Spinal cord (tissue), 10 donors: ENCODE data around the gene CYLD. TPM values are rescaled to one million over a fixed set of nuclear protein-coding genes. Genes with fewer than 3 reads are reported as not detected.

ENCODE experiments used
- DNase-seq, 6 donors: peaks; one replicate each; pipeline versions ENCODE4 v3.0.0 to v3.0.0-alpha.2; 2013 to 2015; ENCODE audit warnings: low spot score in 6 of 6, low read depth in 4 of 6
- H3K27ac ChIP-seq: one replicate; pipeline ENCODE4 v1.5.1; 2013; ENCODE audit warnings: low read depth, low read length, control low read depth
- H3K27me3 ChIP-seq: one replicate; pipeline ENCODE4 v1.6.1; 2013; ENCODE audit warnings: low read length; ENCODE audit not compliant: control insufficient read depth, insufficient read depth
- H3K36me3 ChIP-seq: one replicate; pipeline ENCODE4 v1.6.1; 2013; ENCODE audit warnings: low read length; ENCODE audit not compliant: control insufficient read depth, insufficient read depth
- H3K4me1 ChIP-seq: one replicate; pipeline ENCODE4 v1.6.1; 2013; ENCODE audit warnings: low read length; ENCODE audit not compliant: control insufficient read depth, insufficient read depth
- H3K4me3 ChIP-seq: one replicate; pipeline ENCODE4 v1.5.1; 2013; ENCODE audit warnings: low read depth, low read length, control low read depth
- H3K9me3 ChIP-seq: one replicate; pipeline ENCODE4 v1.6.1; 2013; ENCODE audit warnings: low read length; ENCODE audit not compliant: control insufficient read depth, insufficient read depth
- WGBS: methylation state at CpG from one replicate; pipeline ENCODE4 v1.1.5; 2013; ENCODE audit warnings: missing lambda C conversion rate; ENCODE audit not compliant: insufficient coverage; 5-methylcytosine and 5-hydroxymethylcytosine counted together
- polyA plus RNA-seq, 2 donors: library from polyadenylated mRNA; unstranded; fragments of 120-200 nt; gene quantifications; one replicate each; pipeline ENCODE4 v1.2.1, GENCODE V29; 2013; ENCODE audit not compliant: insufficient read length in 2 of 2
- total RNA-seq, 2 donors: library from RNA; depleted of rRNA in 1 of 2; stranded (reverse); fragments of 120-200 nt in 1 of 2; fragments of >200 nt in 1 of 2; gene quantifications; one replicate each; pipeline versions ENCODE4 v1.2.3 to v1.2.4, GENCODE V29; 2013 to 2014
- donor health status: healthy.

The CYLD gene
- total and polyA plus RNA-seq, 4 donors = 28.4 to 65.8 (median 36.2) TPM

DNA sequence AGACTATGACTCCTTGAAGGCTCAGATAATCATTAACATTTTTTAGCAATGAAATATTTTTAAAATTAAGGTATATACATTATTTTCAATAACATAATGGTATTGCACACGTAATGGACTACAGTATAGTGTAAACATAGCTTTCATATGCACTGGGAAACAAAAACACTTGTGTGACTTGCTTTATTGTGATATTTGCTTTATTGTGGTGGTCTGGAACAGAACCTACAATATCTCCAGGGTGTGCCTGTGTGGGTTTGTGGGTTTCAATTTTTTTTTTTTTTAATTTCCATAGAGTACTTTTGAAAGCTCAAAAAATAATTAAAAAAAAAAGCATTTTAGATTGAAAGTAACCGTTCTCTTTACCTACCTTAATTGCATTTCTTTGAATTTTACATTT lies 25.3 kb downstream of the CYLD start:
- no peak for DNase-seq
- H3K36me3 ChIP-seq = no peaks in the 10 kb centered on the region
- H3K27me3 ChIP-seq = no peaks in the 10 kb centered on the region
- H3K9me3 ChIP-seq = peaks cover 6% of the 10 kb centered on the region
- no peaks in the 10 kb centered on the region for H3K4me1 ChIP-seq
- no peak overlapping the region for H3K27ac ChIP-seq
- WGBS = no CpG with 5 or more reads among the region's 2 CpGs
- H3K4me3 ChIP-seq = no peak overlapping the region

DNA sequence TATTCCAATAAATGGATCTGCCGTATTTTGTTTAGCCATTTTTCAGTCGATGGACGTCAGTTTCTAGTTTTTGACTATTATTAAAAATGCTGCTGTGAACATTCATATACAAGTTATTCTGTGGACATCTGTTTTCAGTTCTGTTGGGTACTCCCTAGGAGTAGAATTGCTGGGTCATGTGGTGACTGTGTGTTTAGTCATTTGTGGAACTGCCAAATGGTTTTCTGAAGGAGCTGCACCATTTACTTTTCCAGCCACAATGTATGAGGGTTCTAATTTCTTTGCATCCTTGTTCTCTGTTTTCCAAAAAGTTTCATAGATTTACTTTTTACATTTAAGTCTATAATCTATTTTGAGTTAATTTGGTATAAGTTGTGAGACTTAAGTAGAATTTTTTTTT lies 29.5 kb downstream of the CYLD start:
- no peak for DNase-seq
- H3K9me3 ChIP-seq = peaks cover 2% of the 10 kb centered on the region
- H3K4me1 ChIP-seq = no peaks in the 10 kb centered on the region
- no CpG with 5 or more reads among the region's 3 CpGs for WGBS
- no peak overlapping the region for H3K4me3 ChIP-seq
- no peaks in the 10 kb centered on the region for H3K36me3 ChIP-seq
- no peak overlapping the region for H3K27ac ChIP-seq
- no peaks in the 10 kb centered on the region for H3K27me3 ChIP-seq

DNA sequence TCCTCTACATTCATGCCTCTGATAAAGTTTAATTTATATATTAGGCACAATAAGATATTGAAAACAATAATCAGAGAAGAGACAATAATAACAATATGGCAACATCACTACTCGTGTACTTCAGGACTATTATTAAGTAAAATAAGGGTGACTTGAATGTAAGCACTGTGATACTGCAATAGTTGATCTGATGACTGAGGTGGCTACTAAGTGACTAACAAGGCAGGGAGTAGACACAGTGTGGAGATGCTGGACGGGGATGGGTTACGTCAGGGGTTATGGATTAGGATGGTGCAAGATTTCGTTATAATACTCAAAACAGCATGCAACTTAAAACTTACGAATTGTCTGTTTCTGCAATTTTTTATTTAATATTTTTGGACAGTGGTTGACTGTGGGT lies 32.5 kb downstream of the CYLD start:
- no peaks in the 10 kb centered on the region for H3K27me3 ChIP-seq
- no peak for DNase-seq
- no peak overlapping the region for H3K27ac ChIP-seq
- peaks cover 2% of the 10 kb centered on the region for H3K9me3 ChIP-seq
- no peaks in the 10 kb centered on the region for H3K4me1 ChIP-seq
- no peak overlapping the region for H3K4me3 ChIP-seq
- H3K36me3 ChIP-seq = no peaks in the 10 kb centered on the region
- no CpG with 5 or more reads among the region's 5 CpGs for WGBS

- Histone ChIP-seq H3K36me3 (peaks cover 3% of the 10 kb centered on the region), H3K4me1 (no peaks in the 10 kb centered on the region), H3K9me3 (peaks cover 2% of the 10 kb centered on the region), H3K27me3 (no peaks in the 10 kb centered on the region), H3K4me3 (no peak overlapping the region), H3K27ac (no peak overlapping the region)
- no peak for DNase-seq
- no CpG with 5 or more reads among the region's 3 CpGs for WGBS
Observed at GRCh38 chr16:50774960-50775359, 33.1 kb downstream of the CYLD start.

GRCh38 chr16:50776037-50776436 lies 34.2 kb downstream of the CYLD start:
- H3K36me3 ChIP-seq = peaks cover 7% of the 10 kb centered on the region
- no peak overlapping the region for H3K27ac ChIP-seq
- H3K4me3 ChIP-seq = no peak overlapping the region
- no peaks in the 10 kb centered on the region for H3K27me3 ChIP-seq
- WGBS = no CpG with 5 or more reads among the region's 1 CpG
- H3K9me3 ChIP-seq = peaks cover 2% of the 10 kb centered on the region
- no peaks in the 10 kb centered on the region for H3K4me1 ChIP-seq
- DNase-seq = no peak

DNA sequence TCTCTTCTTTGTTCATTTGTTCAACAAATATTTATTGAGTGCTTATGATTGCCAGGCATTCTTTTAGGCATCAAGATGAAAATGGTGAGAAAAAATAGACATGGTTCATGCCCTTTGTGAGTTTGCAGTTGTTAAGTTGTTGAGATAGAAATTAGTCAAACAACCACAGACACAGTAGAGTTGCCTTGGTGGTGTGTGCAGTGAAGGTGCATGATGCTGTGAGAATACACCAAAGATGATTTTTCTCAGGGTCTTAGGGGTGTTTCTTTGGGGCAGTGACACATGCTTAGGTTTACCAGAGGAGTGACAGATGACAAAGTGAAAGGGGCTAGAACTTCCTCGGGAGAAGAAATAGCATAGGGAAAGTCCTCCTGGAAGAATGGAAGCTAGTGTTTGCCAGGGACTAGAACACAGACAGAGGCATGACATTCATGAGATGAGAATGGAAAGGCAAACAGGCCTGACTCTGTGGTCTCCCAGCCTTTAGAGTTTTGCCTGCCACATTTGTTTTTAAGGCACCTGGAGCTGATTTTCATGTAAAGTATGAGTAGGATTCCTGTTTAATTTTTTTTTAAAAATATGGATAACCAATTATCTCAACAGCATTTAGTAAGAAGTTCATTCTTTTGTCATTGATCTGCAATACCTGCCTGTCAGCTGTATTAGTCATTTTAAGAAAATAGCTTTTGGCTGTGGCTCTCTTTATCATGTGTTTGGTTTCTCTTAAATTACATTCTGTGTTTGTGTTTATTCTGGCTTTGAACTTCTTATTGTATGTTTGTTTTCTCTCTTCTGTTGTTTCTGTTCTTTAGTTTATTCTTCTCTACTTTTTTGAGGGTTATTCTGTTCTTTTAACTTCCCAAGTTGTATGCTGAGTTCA lies 36.6 kb downstream of the CYLD start:
- 25% methylated on average over 1 of the region's 1 CpG for WGBS
- H3K27ac ChIP-seq = no peak overlapping the region
- peak in 1 of 6 donors; percentile 9 for DNase-seq
- no peaks in the 10 kb centered on the region for H3K27me3 ChIP-seq
- no peak overlapping the region for H3K4me3 ChIP-seq
- peaks cover 12% of the 10 kb centered on the region for H3K36me3 ChIP-seq
- no peaks in the 10 kb centered on the region for H3K4me1 ChIP-seq
- no peaks in the 10 kb centered on the region for H3K9me3 ChIP-seq

- DNase-seq = no peak
- Histone ChIP-seq H3K4me1 (no peaks in the 10 kb centered on the region), H3K36me3 (peaks cover 15% of the 10 kb centered on the region), H3K27me3 (no peaks in the 10 kb centered on the region), H3K9me3 (no peaks in the 10 kb centered on the region), H3K4me3 (no peak overlapping the region), H3K27ac (no peak overlapping the region)
- WGBS = 59% methylated on average over 4 of the region's 7 CpGs
Observed at GRCh38 chr16:50781043-50781442, 39.2 kb downstream of the CYLD start.

DNA sequence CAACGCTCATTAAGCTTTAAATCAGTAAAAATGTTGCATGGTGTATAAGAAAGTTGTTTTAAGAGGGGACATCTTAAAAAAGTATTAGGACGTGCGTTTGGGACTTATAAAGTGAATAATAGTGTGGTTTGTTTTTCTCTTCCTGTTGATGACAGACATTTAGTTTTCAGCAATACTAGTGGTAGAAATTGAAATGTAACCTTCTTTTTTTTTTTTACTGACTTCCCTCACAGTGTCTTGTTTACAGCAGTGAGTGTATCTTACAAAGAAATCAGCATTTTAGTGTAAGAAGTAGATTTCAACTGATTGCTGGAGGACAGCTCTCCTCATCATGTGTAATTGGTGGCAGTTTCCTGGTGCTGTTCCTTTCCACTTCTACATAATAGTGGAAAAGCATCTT lies 39.6 kb downstream of the CYLD start:
- DNase-seq = no peak
- H3K27me3 ChIP-seq = no peaks in the 10 kb centered on the region
- peaks cover 15% of the 10 kb centered on the region for H3K36me3 ChIP-seq
- H3K4me3 ChIP-seq = no peak overlapping the region
- no peaks in the 10 kb centered on the region for H3K4me1 ChIP-seq
- no peaks in the 10 kb centered on the region for H3K9me3 ChIP-seq
- no peak overlapping the region for H3K27ac ChIP-seq
- no CpG with 5 or more reads among the region's 3 CpGs for WGBS

GRCh38 chr16:50789757-50790156 lies 47.9 kb downstream of the CYLD start:
- H3K27me3 ChIP-seq = no peaks in the 10 kb centered on the region
- no peak overlapping the region for H3K27ac ChIP-seq
- H3K4me1 ChIP-seq = no peaks in the 10 kb centered on the region
- no peak overlapping the region for H3K4me3 ChIP-seq
- peaks cover 3% of the 10 kb centered on the region for H3K9me3 ChIP-seq
- peaks cover 8% of the 10 kb centered on the region for H3K36me3 ChIP-seq
- no peak for DNase-seq

GRCh38 chr16:50791522-50791921 lies 49.6 kb downstream of the CYLD start:
- H3K9me3 ChIP-seq = peaks cover 3% of the 10 kb centered on the region
- no peak overlapping the region for H3K27ac ChIP-seq
- no peak for DNase-seq
- H3K4me1 ChIP-seq = no peaks in the 10 kb centered on the region
- no peak overlapping the region for H3K4me3 ChIP-seq
- H3K27me3 ChIP-seq = no peaks in the 10 kb centered on the region
- peaks cover 8% of the 10 kb centered on the region for H3K36me3 ChIP-seq
- WGBS = no CpG with 5 or more reads among the region's 2 CpGs
